Body of pancreas (tissue), 4 donors: ENCODE results near the gene KREMEN1. TPM values are rescaled to one million over a fixed set of nuclear protein-coding genes. Genes with fewer than 3 reads are reported as not detected.

ENCODE experiments used
- ATAC-seq: fragments of 150-250 bp; one replicate; pipeline ENCODE4 v1.9.1; 2016
- DNase-seq, 4 donors: peaks; one replicate each; pipeline ENCODE4 v3.0.0-alpha.2; 2019
- H3K27ac ChIP-seq, 4 donors: fragments of 200-600 bp; sonication (generic); 1 replicate in 3 of 4; 2 replicates in 1 of 4; pipeline versions ENCODE4 v1.5.1 to v1.6.1; 2016 to 2019; ENCODE audit warnings: mild to moderate bottlenecking in 1 of 4, mixed read lengths in 1 of 4, moderate library complexity in 1 of 4
- H3K27me3 ChIP-seq, 2 donors: fragments of 200-600 bp; sonication (generic); one replicate each; pipeline ENCODE4 v1.6.0; 2016; ENCODE audit warnings: mild to moderate bottlenecking in 1 of 2
- H3K36me3 ChIP-seq, 2 donors: fragments of 200-600 bp; sonication (generic); replicated peaks in 1 of 2; 2 replicates each; pipeline ENCODE4 v1.5.1; 2016; ENCODE audit warnings: low read depth in 2 of 2; ENCODE audit not compliant: insufficient read depth in 1 of 2
- H3K4me1 ChIP-seq: fragments of 200-600 bp; sonication (generic); one replicate; pipeline ENCODE4 v1.6.0; 2016
- H3K4me3 ChIP-seq, 2 donors: fragments of 200-600 bp; sonication (generic); 1 replicate in 1 of 2; 2 replicates in 1 of 2; pipeline ENCODE4 v1.5.1; 2016 to 2019
- H3K9me3 ChIP-seq, 3 donors: fragments of 200-600 bp; sonication (generic); 1 replicate in 2 of 3; 2 replicates in 1 of 3; pipeline ENCODE4 v1.5.1; 2016
- POLR2A ChIP-seq, 3 donors: fragments of 450-650 bp; IDR thresholded peaks; one replicate each; pipeline ENCODE4 v1.6.1; 2016; ENCODE audit warnings: antibody characterized with exemption in 3 of 3, mild to moderate bottlenecking in 2 of 3
- WGBS, 2 donors: methylation state at CpG; one replicate each; pipeline ENCODE4 v1.1.5; 2017; 5-methylcytosine and 5-hydroxymethylcytosine counted together
- intact Hi-C: fragments of 100-400 bp; cut with DNase I; formaldehyde crosslinking; loops from one replicate; pipeline ENCODE4 v1.15.1; 2023
- total RNA-seq, 2 donors: library from RNA; depleted of rRNA; stranded (reverse); fragments of >200 nt; gene quantifications; one replicate each; pipeline ENCODE4 v1.1.0, GENCODE V29; 2016
- TF ChIP-seq, protein P1 (sequence below), 7 experiments: fragments of 450-650 bp in 4 of 7; fragments of 200-600 bp in 3 of 7; sonication (generic) in 3 of 7; IDR thresholded peaks; one replicate each; pipeline ENCODE4 v1.5.1; 2016 to 2019; ENCODE audit warnings: antibody characterized with exemption in 7 of 7

KREMEN1 gene
- total RNA-seq, 2 donors from 2014 or later: 6.6 to 7.3 TPM

GRCh38 chr22:29208502-29208862 is 135.6 kb downstream of the KREMEN1 start:
- peaks cover 26% of the 10 kb centered on the region for H3K4me1 ChIP-seq
- DNase-seq: no peak
- intact Hi-C loops: loop anchor here (5.0 kb wide), 1 partner anchor 34 kb away; no protein-coding TSS in a partner anchor
- no peaks in the 10 kb centered on the region for H3K9me3 ChIP-seq
- no peak for ATAC-seq
- no peaks in the 10 kb centered on the region for H3K36me3 ChIP-seq
- H3K27me3 ChIP-seq: no peaks in the 10 kb centered on the region
- H3K4me3 ChIP-seq: no peak overlapping the region
- WGBS, 2 donors: 79% methylated on average over 4 of the region's 4 CpGs
- H3K27ac ChIP-seq: no peak overlapping the region
- no peak for TF ChIP-seq POLR2A (IDR thresholded peaks at IDR 0.05)
- TF ChIP-seq, protein P1, sequence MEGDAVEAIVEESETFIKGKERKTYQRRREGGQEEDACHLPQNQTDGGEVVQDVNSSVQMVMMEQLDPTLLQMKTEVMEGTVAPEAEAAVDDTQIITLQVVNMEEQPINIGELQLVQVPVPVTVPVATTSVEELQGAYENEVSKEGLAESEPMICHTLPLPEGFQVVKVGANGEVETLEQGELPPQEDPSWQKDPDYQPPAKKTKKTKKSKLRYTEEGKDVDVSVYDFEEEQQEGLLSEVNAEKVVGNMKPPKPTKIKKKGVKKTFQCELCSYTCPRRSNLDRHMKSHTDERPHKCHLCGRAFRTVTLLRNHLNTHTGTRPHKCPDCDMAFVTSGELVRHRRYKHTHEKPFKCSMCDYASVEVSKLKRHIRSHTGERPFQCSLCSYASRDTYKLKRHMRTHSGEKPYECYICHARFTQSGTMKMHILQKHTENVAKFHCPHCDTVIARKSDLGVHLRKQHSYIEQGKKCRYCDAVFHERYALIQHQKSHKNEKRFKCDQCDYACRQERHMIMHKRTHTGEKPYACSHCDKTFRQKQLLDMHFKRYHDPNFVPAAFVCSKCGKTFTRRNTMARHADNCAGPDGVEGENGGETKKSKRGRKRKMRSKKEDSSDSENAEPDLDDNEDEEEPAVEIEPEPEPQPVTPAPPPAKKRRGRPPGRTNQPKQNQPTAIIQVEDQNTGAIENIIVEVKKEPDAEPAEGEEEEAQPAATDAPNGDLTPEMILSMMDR (IDR thresholded peaks at IDR 0.05): no peak

DNA sequence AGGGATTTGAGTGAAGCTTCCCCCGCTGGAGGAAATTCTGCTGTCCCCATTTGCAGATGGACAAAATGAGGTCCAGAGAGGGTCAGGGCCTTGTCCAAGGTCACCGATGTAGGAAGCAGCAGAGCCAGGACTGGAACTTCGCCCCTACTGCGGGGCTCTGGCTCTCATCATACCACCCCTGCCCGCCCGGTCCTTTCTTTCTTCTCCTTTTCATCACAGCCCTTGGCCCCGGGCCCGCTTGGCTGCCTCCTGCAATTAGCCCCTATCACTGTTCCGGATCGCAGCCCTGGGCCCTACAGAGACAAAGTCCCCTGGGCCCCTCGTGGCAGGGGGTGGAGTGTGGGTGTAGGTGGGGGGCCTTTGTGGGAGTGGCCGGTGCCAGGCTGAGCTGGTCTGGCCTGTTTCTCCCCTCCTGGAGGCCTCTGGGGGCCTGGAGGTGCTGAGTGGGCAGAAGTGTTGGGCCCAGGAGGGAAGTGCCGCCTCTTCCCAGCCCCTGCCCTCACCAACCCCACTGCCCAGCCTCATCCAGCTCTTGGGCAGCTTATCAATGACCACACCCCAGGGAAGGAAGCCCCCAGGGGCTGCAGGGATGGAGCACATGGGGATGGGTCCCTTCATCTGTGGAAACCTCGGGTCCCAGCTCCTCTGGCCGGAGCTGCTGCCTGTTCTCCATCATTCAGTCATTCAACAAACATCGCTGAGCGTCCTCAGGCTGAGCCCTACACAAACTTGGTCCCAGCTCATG is 136.2 kb downstream of the KREMEN1 start:
- H3K36me3 ChIP-seq: no peaks in the 10 kb centered on the region
- intact Hi-C loops: loop anchor here (5.0 kb wide), 1 partner anchor 33 kb away; no protein-coding TSS in a partner anchor
- no peak for ATAC-seq
- H3K4me1 ChIP-seq: peaks cover 26% of the 10 kb centered on the region
- no peak overlapping the region for H3K27ac ChIP-seq
- peak in 2 of 4 donors; percentile 30 to 33 for DNase-seq
- WGBS, 2 donors: 59 to 76% methylated on average over 16 to 17 of the region's 17 CpGs
- no peak overlapping the region for H3K4me3 ChIP-seq
- TF ChIP-seq, protein P1 (IDR thresholded peaks at IDR 0.05): no peak
- no peak for TF ChIP-seq POLR2A (IDR thresholded peaks at IDR 0.05)
- no peaks in the 10 kb centered on the region for H3K27me3 ChIP-seq
- H3K9me3 ChIP-seq: no peaks in the 10 kb centered on the region

- no peaks in the 10 kb centered on the region for H3K36me3 ChIP-seq
- TF ChIP-seq, protein P1 (IDR thresholded peaks at IDR 0.05): no peak
- TF ChIP-seq POLR2A (IDR thresholded peaks at IDR 0.05): no peak
- 83 to 95% methylated on average over 3 of the region's 3 CpGs for WGBS, 2 donors
- H3K9me3 ChIP-seq: no peaks in the 10 kb centered on the region
- DNase-seq (no peak), ATAC-seq (no peak)
- H3K27me3 ChIP-seq: no peaks in the 10 kb centered on the region
- H3K27ac ChIP-seq: no peak overlapping the region
- intact Hi-C loops: loop anchor here (5.0 kb wide), 1 partner anchor 33 kb away; no protein-coding TSS in a partner anchor
- H3K4me1 ChIP-seq: peaks cover 26% of the 10 kb centered on the region
- no peak overlapping the region for H3K4me3 ChIP-seq
Measured at GRCh38 chr22:29209624-29209929, 136.7 kb downstream of the KREMEN1 start.

- Histone ChIP-seq H3K36me3 (no peaks in the 10 kb centered on the region), H3K4me1 (peaks cover 21% of the 10 kb centered on the region), H3K27me3 (no peaks in the 10 kb centered on the region), H3K27ac (no peak overlapping the region), H3K9me3 (no peaks in the 10 kb centered on the region), H3K4me3 (no peak overlapping the region)
- TF ChIP-seq, protein P1 (IDR thresholded peaks at IDR 0.05): no peak
- TF ChIP-seq POLR2A (IDR thresholded peaks at IDR 0.05): no peak
- DNase-seq: no peak
- intact Hi-C loops: no loop called here
- whole genome bisulfite sequencing, 2 donors: 84 to 94% methylated on average over 5 to 11 of the region's 11 CpGs
- no peak for ATAC-seq
Measured at GRCh38 chr22:29211066-29211465, 138.2 kb downstream of the KREMEN1 start.

GRCh38 chr22:29211466-29211865 is 138.6 kb downstream of the KREMEN1 start:
- Histone ChIP-seq H3K4me3 (no peak overlapping the region), H3K27me3 (no peaks in the 10 kb centered on the region), H3K36me3 (no peaks in the 10 kb centered on the region), H3K4me1 (peaks cover 21% of the 10 kb centered on the region), H3K9me3 (no peaks in the 10 kb centered on the region), H3K27ac (no peak overlapping the region)
- DNase-seq: no peak
- ATAC-seq: no peak
- intact Hi-C loops: no loop called here
- TF ChIP-seq POLR2A (IDR thresholded peaks at IDR 0.05): no peak
- TF ChIP-seq, protein P1 (IDR thresholded peaks at IDR 0.05): no peak
- WGBS, 2 donors: 91 to 92% methylated on average over 8 to 9 of the region's 9 CpGs
